HL-60 (cell line): ENCODE measurements around the gene CACTIN.

Experiments used
- DNase-seq, 2 experiments: peaks; one replicate each; pipeline ENCODE4 v3.0.0-alpha.2; 2010 to 2020; ENCODE audit warnings: low read depth in 1 of 2, low spot score in 1 of 2
- H3K27ac ChIP-seq: fragments of 250-450 bp; sonication (Bioruptor Pico); replicated peaks from 2 replicates; pipeline ENCODE4 v1.5.1; 2020; ENCODE audit warnings: mild to moderate bottlenecking, moderate library complexity
- H3K27me3 ChIP-seq: fragments of 250-450 bp; sonication (Bioruptor Pico); 2 replicates; pipeline ENCODE4 v1.5.1; 2021; ENCODE audit warnings: mild to moderate bottlenecking, moderate library complexity; ENCODE audit not compliant: insufficient read depth, poor library complexity, severe bottlenecking
- H3K4me3 ChIP-seq: replicated peaks from 2 replicates; pipeline ENCODE4 v1.5.1; 2011; ENCODE audit warnings: mild to moderate bottlenecking, control low read depth, low read length; ENCODE audit not compliant: insufficient read depth
- CTCF ChIP-seq: IDR thresholded peaks from one replicate; pipeline ENCODE4 v1.5.1; 2011; ENCODE audit warnings: low read length, control low read depth, inconsistent platforms; ENCODE audit not compliant: insufficient read depth
- GABPA ChIP-seq: IDR thresholded peaks from 2 replicates; pipeline ENCODE4 v1.6.1; 2012; ENCODE audit warnings: low read depth
- POLR2AphosphoS5 ChIP-seq: IDR thresholded peaks from 2 replicates; pipeline ENCODE4 v1.6.1; 2012; ENCODE audit warnings: low read depth
- REST ChIP-seq: IDR thresholded peaks from 2 replicates; pipeline ENCODE4 v1.6.1; 2012; ENCODE audit warnings: low read depth; ENCODE audit not compliant: insufficient replicate concordance
- SPI1 ChIP-seq: IDR thresholded peaks from 2 replicates; pipeline ENCODE4 v1.6.1; 2012; ENCODE audit warnings: low read depth, mild to moderate bottlenecking, borderline replicate concordance

Gene CACTIN

GRCh38 chr19:3599776-3600187 is 26.8 kb downstream of the CACTIN start:
- no peak overlapping the region for H3K27ac ChIP-seq
- H3K4me3 ChIP-seq = no peak overlapping the region
- DNase-seq = no peak
- no peak for TF ChIP-seq GABPA
- no peak for TF ChIP-seq SPI1
- no peak for TF ChIP-seq CTCF
- TF ChIP-seq POLR2AphosphoS5 = no peak
- TF ChIP-seq REST = no peak
- H3K27me3 ChIP-seq = no peaks in the 10 kb centered on the region

- Histone ChIP-seq H3K27ac (no peak overlapping the region), H3K4me3 (no peak overlapping the region), H3K27me3 (peaks cover 2% of the 10 kb centered on the region)
- no peak for TF ChIP-seq SPI1
- DNase-seq = no peak
These were observed 31.0 kb downstream of the CACTIN start for GRCh38 chr19:3595521-3596061.

- TF ChIP-seq SPI1 = no peak
- no peak for TF ChIP-seq POLR2AphosphoS5
- TF ChIP-seq REST = no peak
- no peak for TF ChIP-seq GABPA
- no peak for TF ChIP-seq CTCF
- Histone ChIP-seq H3K27ac (no peak overlapping the region), H3K4me3 (no peak overlapping the region), H3K27me3 (peaks cover 2% of the 10 kb centered on the region)
- no peak for DNase-seq
These were observed 33.4 kb downstream of the CACTIN start for GRCh38 chr19:3593156-3593555.

GRCh38 chr19:3591876-3592613 is 34.5 kb downstream of the CACTIN start:
- TF ChIP-seq POLR2AphosphoS5 (no peak), CTCF (no peak), SPI1 (no peak), GABPA (no peak), REST (no peak)
- Histone ChIP-seq H3K27me3 (peaks cover 2% of the 10 kb centered on the region), H3K27ac (no peak overlapping the region), H3K4me3 (no peak overlapping the region)
- DNase-seq = no peak
